Measurements from ENCODE around the gene JAM2. TPM values are rescaled to one million over a fixed set of nuclear protein-coding genes. Genes with fewer than 3 reads are reported as not detected.

The JAM2 gene
- total RNA-seq, 4 donors from 2014 or later, result 0.38 to 10.5 (median 2.5) TPM

- H3K4me3 ChIP-seq, result no peak overlapping the region
- no peaks in the 10 kb centered on the region for H3K27me3 ChIP-seq
- H3K27ac ChIP-seq, result no peak overlapping the region
- peaks cover 0 to 64% (median 3%) of the 10 kb centered on the region in 3 donors for H3K36me3 ChIP-seq
- intact Hi-C loops (cut with DNase I), result no loop called here
- no peaks in the 10 kb centered on the region for H3K9me3 ChIP-seq
- TF ChIP-seq POLR2A (IDR thresholded peaks at IDR 0.05), result no peak
- TF ChIP-seq, protein P1, sequence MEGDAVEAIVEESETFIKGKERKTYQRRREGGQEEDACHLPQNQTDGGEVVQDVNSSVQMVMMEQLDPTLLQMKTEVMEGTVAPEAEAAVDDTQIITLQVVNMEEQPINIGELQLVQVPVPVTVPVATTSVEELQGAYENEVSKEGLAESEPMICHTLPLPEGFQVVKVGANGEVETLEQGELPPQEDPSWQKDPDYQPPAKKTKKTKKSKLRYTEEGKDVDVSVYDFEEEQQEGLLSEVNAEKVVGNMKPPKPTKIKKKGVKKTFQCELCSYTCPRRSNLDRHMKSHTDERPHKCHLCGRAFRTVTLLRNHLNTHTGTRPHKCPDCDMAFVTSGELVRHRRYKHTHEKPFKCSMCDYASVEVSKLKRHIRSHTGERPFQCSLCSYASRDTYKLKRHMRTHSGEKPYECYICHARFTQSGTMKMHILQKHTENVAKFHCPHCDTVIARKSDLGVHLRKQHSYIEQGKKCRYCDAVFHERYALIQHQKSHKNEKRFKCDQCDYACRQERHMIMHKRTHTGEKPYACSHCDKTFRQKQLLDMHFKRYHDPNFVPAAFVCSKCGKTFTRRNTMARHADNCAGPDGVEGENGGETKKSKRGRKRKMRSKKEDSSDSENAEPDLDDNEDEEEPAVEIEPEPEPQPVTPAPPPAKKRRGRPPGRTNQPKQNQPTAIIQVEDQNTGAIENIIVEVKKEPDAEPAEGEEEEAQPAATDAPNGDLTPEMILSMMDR (IDR thresholded peaks at IDR 0.05), result no peak
- WGBS, 2 donors, result 71 to 79% methylated on average over 2 to 5 of the region's 5 CpGs
- DNase-seq, result no peak
- H3K4me1 ChIP-seq, result no peaks in the 10 kb centered on the region
Measured at GRCh38 chr21:25717491-25718147, 78.6 kb downstream of the JAM2 start.

GRCh38 chr21:25721987-25722386 lies 82.9 kb downstream of the JAM2 start:
- Histone ChIP-seq H3K27ac (peak overlapping the region in 1 of 4 donors; percentile 0), H3K27me3 (no peaks in the 10 kb centered on the region), H3K4me3 (no peak overlapping the region), H3K9me3 (no peaks in the 10 kb centered on the region), H3K36me3 (peaks cover 0 to 70% (median 15%) of the 10 kb centered on the region in 3 donors), H3K4me1 (no peaks in the 10 kb centered on the region)
- intact Hi-C loops (cut with DNase I), result no loop called here
- TF ChIP-seq POLR2A (IDR thresholded peaks at IDR 0.05), result no peak
- TF ChIP-seq, protein P1 (IDR thresholded peaks at IDR 0.05), result no peak
- WGBS, 2 donors, result 89 to 95% methylated on average over 3 of the region's 3 CpGs
- DNase-seq, result no peak

GRCh38 chr21:25722631-25723030 lies 83.6 kb downstream of the JAM2 start:
- peaks cover 0 to 73% (median 18%) of the 10 kb centered on the region in 3 donors for H3K36me3 ChIP-seq

DNA sequence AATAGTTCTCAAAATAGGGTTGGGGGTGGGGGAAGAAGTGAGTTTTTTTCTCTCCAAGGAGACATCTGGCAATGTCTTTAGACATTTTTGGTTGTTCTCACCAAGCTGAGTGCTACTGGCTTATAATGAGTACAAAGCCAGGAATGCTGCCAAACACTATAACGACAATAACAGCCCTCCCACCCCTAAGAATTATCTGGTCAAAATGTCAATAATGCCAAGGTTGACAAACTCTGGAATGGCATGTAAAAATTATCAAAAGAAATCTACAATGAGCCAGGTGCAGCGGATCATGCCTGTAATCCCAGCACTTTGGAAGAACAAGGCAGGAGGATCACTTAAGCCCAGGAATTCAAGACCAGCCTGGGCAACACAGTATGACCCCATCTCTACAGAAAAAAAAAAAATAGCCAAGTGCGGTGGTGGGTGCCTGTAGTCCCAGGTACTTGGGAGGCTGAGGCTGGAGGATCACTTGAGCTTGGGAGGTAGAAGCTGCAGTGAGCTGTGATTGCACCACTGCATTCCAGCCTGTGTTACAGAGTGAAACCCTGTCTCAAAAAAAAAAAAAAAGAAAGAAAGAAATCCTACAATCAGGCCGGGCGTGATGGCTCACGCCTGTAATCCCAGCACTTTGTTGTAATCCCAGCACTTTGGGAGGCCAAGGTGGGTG lies 93.2 kb downstream of the JAM2 start:
- H3K9me3 ChIP-seq, result no peaks in the 10 kb centered on the region
- DNase-seq, result no peak
- TF ChIP-seq, protein P1 (IDR thresholded peaks at IDR 0.05), result no peak
- no peak for TF ChIP-seq POLR2A (IDR thresholded peaks at IDR 0.05)
- 55 to 62% methylated on average over 6 of the region's 6 CpGs for WGBS, 2 donors
- H3K27ac ChIP-seq, result peak overlapping the region; percentile 4 to 99 (median 58)
- H3K27me3 ChIP-seq, result no peaks in the 10 kb centered on the region
- H3K4me3 ChIP-seq, result no peak overlapping the region
- H3K4me1 ChIP-seq, result peaks cover 9 to 59% (median 35%) of the 10 kb centered on the region in 3 donors
- intact Hi-C loops (cut with DNase I), result no loop called here
- H3K36me3 ChIP-seq, result peaks cover 4 to 46% (median 20%) of the 10 kb centered on the region in 3 donors

More at GRCh38 chr21:25722631-25723030, 83.6 kb downstream of the JAM2 start:
- intact Hi-C loops (cut with DNase I), result no loop called here
- DNase-seq, result no peak
- 70% methylated on average over 3 of the region's 3 CpGs for WGBS, 2 donors
- Histone ChIP-seq H3K9me3 (no peaks in the 10 kb centered on the region), H3K4me3 (no peak overlapping the region), H3K27ac (peak overlapping the region in 2 of 4 donors; percentile 0 to 21), H3K27me3 (no peaks in the 10 kb centered on the region), H3K4me1 (no peaks in the 10 kb centered on the region)
- TF ChIP-seq POLR2A (IDR thresholded peaks at IDR 0.05), result no peak
- TF ChIP-seq, protein P1 (IDR thresholded peaks at IDR 0.05), result no peak
